K562 (cell line): ENCODE data around the gene PGAP2. TPM values are rescaled to one million over a fixed set of nuclear protein-coding genes. Genes with fewer than 3 reads are reported as not detected.

Experiments
- ATAC-seq: fragments of 200-7000 bp; cut with Tn5 transposase; 3 replicates; pipeline ENCODE4 v1.9.1; 2020; ENCODE audit warnings: moderate library complexity
- BruUV-seq: library from RNA; stranded (reverse); fragments of 400-500 nt; replicated peaks from 2 replicates; lab custom pipeline; 2021; lab: Mats Ljungman, UMichigan
- CTCF ChIA-PET: fragments of 300-600 bp; formaldehyde crosslinking; extraction: SDS; loops from one replicate; lab custom pipeline; 2021; ENCODE audit warnings: low intra/inter-chr PET ratio; lab: Yijun Ruan, JAX
- POLR2A ChIA-PET: fragments of 300-600, 350-650 bp; sonication (Branson Sonifier 250); formaldehyde crosslinking; extraction: SDS; loops from one replicate; lab custom pipeline; 2021; ENCODE audit warnings: antibody characterized with exemption, inconsistent platforms; lab: Yijun Ruan, JAX
- DNase-seq, 4 experiments: peaks; one replicate each; pipeline versions ENCODE4 v3.0.0 to v3.0.0-alpha.2; 2011 to 2018; ENCODE audit warnings: low spot score in 3 of 4, mixed read lengths in 3 of 4; ENCODE audit errors: extremely low read depth in 1 of 4
- FAIRE-seq: peaks from 2 replicates; lab custom pipeline; 2011; peaks lifted over from hg19 to GRCh38; lab: Jason Lieb, UNC
- H2AFZ ChIP-seq: 2 replicates; pipeline ENCODE4 v1.6.0; 2011; ENCODE audit warnings: low read depth, low read length, control low read depth, inconsistent platforms
- H3K27ac ChIP-seq: fragments of 200-600 bp; 3 replicates; pipeline ENCODE4 v1.8.0; 2011; ENCODE audit warnings: low read depth, mild to moderate bottlenecking, control low read depth, inconsistent platforms, low read length, moderate library complexity, mixed read lengths; ENCODE audit errors: extremely low read depth
- H3K27me3 ChIP-seq, 2 experiments: fragments of 300-600 bp in 1 of 2; 2 replicates in 1 of 2; 3 replicates in 1 of 2; pipeline versions ENCODE4 v1.6.0 to v1.8.0; 2011; ENCODE audit warnings: inconsistent platforms in 2 of 2, low read length in 2 of 2, mild to moderate bottlenecking in 1 of 2, mixed read lengths in 1 of 2, moderate library complexity in 1 of 2; ENCODE audit not compliant: control insufficient read depth in 2 of 2, insufficient read depth in 2 of 2
- H3K36me3 ChIP-seq: fragments of 300-600 bp; 3 replicates; pipeline ENCODE4 v1.8.0; 2011; ENCODE audit warnings: mild to moderate bottlenecking, low read length, inconsistent platforms; ENCODE audit not compliant: control insufficient read depth, insufficient read depth
- H3K4me1 ChIP-seq, 2 experiments: fragments of 200-600 bp in 1 of 2; replicated peaks in 1 of 2; 2 replicates in 1 of 2; 3 replicates in 1 of 2; pipeline versions ENCODE4 v1.5.1 to v1.8.0; 2011; ENCODE audit warnings: inconsistent platforms in 2 of 2, low read length in 2 of 2, mild to moderate bottlenecking in 1 of 2, mixed read lengths in 1 of 2, moderate library complexity in 1 of 2; ENCODE audit not compliant: control insufficient read depth in 2 of 2, insufficient read depth in 2 of 2
- H3K4me2 ChIP-seq: 2 replicates; pipeline ENCODE4 v1.6.1; 2011; ENCODE audit warnings: low read length, control low read depth, inconsistent platforms, mixed read lengths; ENCODE audit not compliant: insufficient read depth
- H3K4me3 ChIP-seq: fragments of 200-600 bp; sonication (generic), shearing (Covaris generic); 2 replicates; pipeline ENCODE4 v1.5.1; 2016; ENCODE audit warnings: control low read depth, inconsistent platforms
- H3K79me2 ChIP-seq: fragments of 200-600 bp; 3 replicates; pipeline ENCODE4 v1.8.0; 2011; ENCODE audit warnings: low read length, inconsistent platforms; ENCODE audit not compliant: control insufficient read depth, insufficient read depth
- H3K9ac ChIP-seq, 2 experiments: 2 replicates each; pipeline versions ENCODE4 v1.6.0 to v1.6.1; 2011; ENCODE audit warnings: low read depth in 2 of 2, low read length in 2 of 2, control low read depth in 1 of 2, inconsistent platforms in 1 of 2, mild to moderate bottlenecking in 1 of 2, mixed read lengths in 1 of 2; ENCODE audit not compliant: insufficient read depth in 1 of 2
- H3K9me1 ChIP-seq: one replicate; pipeline ENCODE4 v1.6.0; 2011; ENCODE audit warnings: inconsistent platforms, mild to moderate bottlenecking, low read length, moderate library complexity; ENCODE audit not compliant: control insufficient read depth, insufficient read depth
- H3K9me3 ChIP-seq: replicated peaks from 2 replicates; pipeline ENCODE4 v1.5.1; 2011; ENCODE audit warnings: low read depth, low read length, inconsistent platforms; ENCODE audit not compliant: control insufficient read depth, insufficient read depth
- H4K20me1 ChIP-seq: replicated peaks from 2 replicates; pipeline ENCODE4 v1.6.1; 2011; ENCODE audit warnings: low read length, inconsistent platforms, mixed read lengths; ENCODE audit not compliant: control insufficient read depth, insufficient read depth
- CBFB ChIP-seq: sonication (generic); formaldehyde crosslinking; IDR thresholded peaks from 2 replicates; pipeline ENCODE4 v1.4.0; 2020; ENCODE audit warnings: mild to moderate bottlenecking, missing genetic modification reagents
- CREBBP ChIP-seq: IDR thresholded peaks from one replicate; pipeline ENCODE4 v1.6.1; 2012; ENCODE audit warnings: low read depth, mild to moderate bottlenecking, control low read depth, inconsistent platforms, low read length
- DPF2 ChIP-seq: fragments of 450-650 bp; IDR thresholded peaks from 2 replicates; pipeline ENCODE4 v1.6.1; 2016
- HDAC3 ChIP-seq: fragments of 450-650 bp; IDR thresholded peaks from 2 replicates; pipeline ENCODE4 v1.6.1; 2018; ENCODE audit warnings: borderline replicate concordance, mild to moderate bottlenecking, moderate library complexity; ENCODE audit not compliant: partially characterized antibody
- PRPF4 ChIP-seq: fragments of 200-400 bp; formaldehyde crosslinking; IDR thresholded peaks from one replicate; pipeline ENCODE4 v1.6.1; 2017; ENCODE audit warnings: low read length, low read depth, mild to moderate bottlenecking; ENCODE audit not compliant: insufficient read depth, poor library complexity, severe bottlenecking
- ZFP36 ChIP-seq: fragments of 150-350 bp; IDR thresholded peaks from 2 replicates; pipeline ENCODE4 v1.6.1; 2018; ENCODE audit warnings: low read length, low read depth; ENCODE audit not compliant: partially characterized antibody
- ZNF212 ChIP-seq: fragments of 450-650 bp; formaldehyde crosslinking; IDR thresholded peaks from 2 replicates; pipeline ENCODE4 v1.4.0; 2020; ENCODE audit warnings: mild to moderate bottlenecking
- WGBS: fragments of 100-300 bp; shearing (Covaris generic); methylation state at CpG from one replicate; pipeline ENCODE4 v1.1.6; 2016; ENCODE audit warnings: low coverage, mixed read lengths; ENCODE audit not compliant: insufficient coverage; ENCODE audit errors: missing lambda C conversion rate; 5-methylcytosine and 5-hydroxymethylcytosine counted together
- in situ Hi-C: fragments of 300-500 bp; cut with MboI; formaldehyde crosslinking; loops from 4 replicates; pipeline ENCODE4 v1.15.0; 2018; ENCODE audit warnings: inconsistent platforms, mixed read lengths
- intact Hi-C: fragments of 100-400 bp; cut with micrococcal nuclease; formaldehyde crosslinking; loops from 2 replicates; pipeline ENCODE4 v1.14.2; 2022
- polyA plus RNA-seq, 8 experiments: library from polyadenylated mRNA; depleted of rRNA in 4 of 8; stranded (reverse) in 5 of 8; unstranded in 3 of 8; fragments of >200 nt; fragmentation: Nextera tagmentation in 2 of 8; fragmentation: Illumina TruSeq in 1 of 8; extraction: Ambion mirVana in 2 of 8; extraction: Trizol in 1 of 8; gene quantifications; 2 replicates each; pipeline versions ENCODE4 v1.2.1 to v1.2.3, GENCODE V29; 2011 to 2014; ENCODE audit warnings: inconsistent platforms in 1 of 8, missing spikeins in 1 of 8
- total RNA-seq, 7 experiments: library from RNA; depleted of rRNA in 6 of 7; stranded (reverse); fragments of >200 nt in 6 of 7; fragmentation: Illumina TruSeq in 2 of 7; extraction: Trizol in 2 of 7; gene quantifications; 2 replicates each; pipeline versions ENCODE4 v1.2.1 to v1.2.3, GENCODE V29; 2011 to 2021; ENCODE audit warnings: low replicate concordance in 1 of 7
- TF ChIP-seq, protein P1 (sequence below): fragments of 250-450 bp; sonication (Bioruptor Pico); IDR thresholded peaks from 2 replicates; pipeline ENCODE4 v1.8.0; 2022; ENCODE audit warnings: inconsistent platforms, mild to moderate bottlenecking, moderate library complexity, borderline replicate concordance
- TF ChIP-seq, protein P2 (sequence below): IDR thresholded peaks from 2 replicates; pipeline ENCODE4 v1.6.1; 2014; ENCODE audit warnings: antibody characterized with exemption
- TF ChIP-seq, protein P3 (sequence below): fragments of 250-450 bp; sonication (Bioruptor Pico); IDR thresholded peaks from 2 replicates; pipeline ENCODE4 v1.5.0; 2022; ENCODE audit warnings: mild to moderate bottlenecking
- TF ChIP-seq, protein P4 (sequence below): fragments of 450-650 bp; formaldehyde crosslinking; IDR thresholded peaks from 2 replicates; pipeline ENCODE4 v1.4.0; 2022; ENCODE audit warnings: missing genetic modification characterization
- TF ChIP-seq, protein P5 (sequence below), 2 experiments: fragments of 450-650 bp in 1 of 2; IDR thresholded peaks; 2 replicates each; pipeline ENCODE4 v1.6.1; 2011 to 2017; ENCODE audit warnings: low read depth in 2 of 2, antibody characterized with exemption in 1 of 2, borderline replicate concordance in 1 of 2, low read length in 1 of 2, mild to moderate bottlenecking in 1 of 2, mixed read lengths in 1 of 2; ENCODE audit not compliant: control insufficient read depth in 1 of 2

The PGAP2 gene
- total and polyA plus RNA-seq, 9 of the 15 experiments (the other 6 are each of a cell fraction or from before 2014, with no cell fraction given), result 17.9 to 47.2 (median 33.7) TPM

DNA sequence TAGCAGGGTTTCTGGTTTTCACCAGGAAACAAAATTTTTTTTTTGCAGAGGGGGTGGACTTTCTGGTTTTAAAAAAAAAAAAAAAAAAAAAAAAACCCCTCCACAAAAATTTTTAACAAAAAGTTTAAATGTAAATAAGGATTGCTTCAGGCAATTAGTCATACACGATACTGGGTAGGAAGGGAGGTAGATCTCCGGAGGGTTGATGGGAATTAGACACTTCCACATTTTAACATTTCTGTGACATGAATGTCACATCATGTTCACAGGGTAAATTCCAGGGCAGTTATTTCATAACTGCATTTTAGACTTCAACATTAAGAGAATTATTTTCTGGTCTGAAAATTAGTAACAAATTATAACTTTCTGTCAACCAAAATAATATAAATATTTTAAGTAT lies 26.9 kb upstream of the PGAP2 start:
- FAIRE-seq (no peak), DNase-seq (no peak), ATAC-seq (no peak)
- no TSS peak for BruUV-seq
- Histone ChIP-seq H3K27ac (no peak overlapping the region), H3K36me3 (peaks cover 84% of the 10 kb centered on the region), H3K9me3 (no peaks in the 10 kb centered on the region), H3K79me2 (peaks cover 58% of the 10 kb centered on the region), H3K9me1 (no peaks in the 10 kb centered on the region), H4K20me1 (no peaks in the 10 kb centered on the region), H3K9ac (no peak overlapping the region), H3K4me2 (no peak overlapping the region), H3K27me3 (no peaks in the 10 kb centered on the region), H3K4me3 (no peak overlapping the region), H2AFZ (no peak overlapping the region), H3K4me1 (peaks cover 0 to 5% of the 10 kb centered on the region in 2 experiments; a peak in 1 of 5 replicates)
- in situ Hi-C loops (no loop called here), intact Hi-C loops (no loop called here)
- ChIA-PET POLR2A (interaction anchor here (0.6 kb wide), 1 partner anchor 52 kb away, joined by 4 read pairs; no protein-coding TSS in a partner anchor), CTCF (no interaction called here)
- WGBS, result 88% methylated on average over 2 of the region's 2 CpGs
- TF ChIP-seq, protein P1, sequence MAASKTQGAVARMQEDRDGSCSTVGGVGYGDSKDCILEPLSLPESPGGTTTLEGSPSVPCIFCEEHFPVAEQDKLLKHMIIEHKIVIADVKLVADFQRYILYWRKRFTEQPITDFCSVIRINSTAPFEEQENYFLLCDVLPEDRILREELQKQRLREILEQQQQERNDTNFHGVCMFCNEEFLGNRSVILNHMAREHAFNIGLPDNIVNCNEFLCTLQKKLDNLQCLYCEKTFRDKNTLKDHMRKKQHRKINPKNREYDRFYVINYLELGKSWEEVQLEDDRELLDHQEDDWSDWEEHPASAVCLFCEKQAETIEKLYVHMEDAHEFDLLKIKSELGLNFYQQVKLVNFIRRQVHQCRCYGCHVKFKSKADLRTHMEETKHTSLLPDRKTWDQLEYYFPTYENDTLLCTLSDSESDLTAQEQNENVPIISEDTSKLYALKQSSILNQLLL (CRISPR knock-in tag), result no peak
- no peak for TF ChIP-seq DPF2
- TF ChIP-seq CBFB (CRISPR knock-in tag), result no peak
- TF ChIP-seq, protein P2, sequence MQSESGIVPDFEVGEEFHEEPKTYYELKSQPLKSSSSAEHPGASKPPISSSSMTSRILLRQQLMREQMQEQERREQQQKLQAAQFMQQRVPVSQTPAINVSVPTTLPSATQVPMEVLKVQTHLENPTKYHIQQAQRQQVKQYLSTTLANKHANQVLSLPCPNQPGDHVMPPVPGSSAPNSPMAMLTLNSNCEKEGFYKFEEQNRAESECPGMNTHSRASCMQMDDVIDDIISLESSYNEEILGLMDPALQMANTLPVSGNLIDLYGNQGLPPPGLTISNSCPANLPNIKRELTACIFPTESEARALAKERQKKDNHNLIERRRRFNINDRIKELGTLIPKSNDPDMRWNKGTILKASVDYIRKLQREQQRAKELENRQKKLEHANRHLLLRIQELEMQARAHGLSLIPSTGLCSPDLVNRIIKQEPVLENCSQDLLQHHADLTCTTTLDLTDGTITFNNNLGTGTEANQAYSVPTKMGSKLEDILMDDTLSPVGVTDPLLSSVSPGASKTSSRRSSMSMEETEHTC, result no peak
- TF ChIP-seq PRPF4, result no peak
- TF ChIP-seq ZNF212 (CRISPR knock-in tag), result no peak
- TF ChIP-seq, protein P3, sequence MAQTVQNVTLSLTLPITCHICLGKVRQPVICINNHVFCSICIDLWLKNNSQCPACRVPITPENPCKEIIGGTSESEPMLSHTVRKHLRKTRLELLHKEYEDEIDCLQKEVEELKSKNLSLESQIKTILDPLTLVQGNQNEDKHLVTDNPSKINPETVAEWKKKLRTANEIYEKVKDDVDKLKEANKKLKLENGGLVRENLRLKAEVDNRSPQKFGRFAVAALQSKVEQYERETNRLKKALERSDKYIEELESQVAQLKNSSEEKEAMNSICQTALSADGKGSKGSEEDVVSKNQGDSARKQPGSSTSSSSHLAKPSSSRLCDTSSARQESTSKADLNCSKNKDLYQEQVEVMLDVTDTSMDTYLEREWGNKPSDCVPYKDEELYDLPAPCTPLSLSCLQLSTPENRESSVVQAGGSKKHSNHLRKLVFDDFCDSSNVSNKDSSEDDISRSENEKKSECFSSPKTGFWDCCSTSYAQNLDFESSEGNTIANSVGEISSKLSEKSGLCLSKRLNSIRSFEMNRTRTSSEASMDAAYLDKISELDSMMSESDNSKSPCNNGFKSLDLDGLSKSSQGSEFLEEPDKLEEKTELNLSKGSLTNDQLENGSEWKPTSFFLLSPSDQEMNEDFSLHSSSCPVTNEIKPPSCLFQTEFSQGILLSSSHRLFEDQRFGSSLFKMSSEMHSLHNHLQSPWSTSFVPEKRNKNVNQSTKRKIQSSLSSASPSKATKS (CRISPR knock-in tag), result no peak
- no peak for TF ChIP-seq HDAC3
- TF ChIP-seq, protein P4, sequence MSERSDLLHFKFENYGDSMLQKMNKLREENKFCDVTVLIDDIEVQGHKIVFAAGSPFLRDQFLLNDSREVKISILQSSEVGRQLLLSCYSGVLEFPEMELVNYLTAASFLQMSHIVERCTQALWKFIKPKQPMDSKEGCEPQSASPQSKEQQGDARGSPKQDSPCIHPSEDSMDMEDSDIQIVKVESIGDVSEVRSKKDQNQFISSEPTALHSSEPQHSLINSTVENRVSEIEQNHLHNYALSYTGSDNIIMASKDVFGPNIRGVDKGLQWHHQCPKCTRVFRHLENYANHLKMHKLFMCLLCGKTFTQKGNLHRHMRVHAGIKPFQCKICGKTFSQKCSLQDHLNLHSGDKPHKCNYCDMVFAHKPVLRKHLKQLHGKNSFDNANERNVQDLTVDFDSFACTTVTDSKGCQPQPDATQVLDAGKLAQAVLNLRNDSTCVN (CRISPR knock-in tag), result no peak
- TF ChIP-seq ZFP36, result no peak
- no peak for TF ChIP-seq CREBBP
- TF ChIP-seq, protein P5, sequence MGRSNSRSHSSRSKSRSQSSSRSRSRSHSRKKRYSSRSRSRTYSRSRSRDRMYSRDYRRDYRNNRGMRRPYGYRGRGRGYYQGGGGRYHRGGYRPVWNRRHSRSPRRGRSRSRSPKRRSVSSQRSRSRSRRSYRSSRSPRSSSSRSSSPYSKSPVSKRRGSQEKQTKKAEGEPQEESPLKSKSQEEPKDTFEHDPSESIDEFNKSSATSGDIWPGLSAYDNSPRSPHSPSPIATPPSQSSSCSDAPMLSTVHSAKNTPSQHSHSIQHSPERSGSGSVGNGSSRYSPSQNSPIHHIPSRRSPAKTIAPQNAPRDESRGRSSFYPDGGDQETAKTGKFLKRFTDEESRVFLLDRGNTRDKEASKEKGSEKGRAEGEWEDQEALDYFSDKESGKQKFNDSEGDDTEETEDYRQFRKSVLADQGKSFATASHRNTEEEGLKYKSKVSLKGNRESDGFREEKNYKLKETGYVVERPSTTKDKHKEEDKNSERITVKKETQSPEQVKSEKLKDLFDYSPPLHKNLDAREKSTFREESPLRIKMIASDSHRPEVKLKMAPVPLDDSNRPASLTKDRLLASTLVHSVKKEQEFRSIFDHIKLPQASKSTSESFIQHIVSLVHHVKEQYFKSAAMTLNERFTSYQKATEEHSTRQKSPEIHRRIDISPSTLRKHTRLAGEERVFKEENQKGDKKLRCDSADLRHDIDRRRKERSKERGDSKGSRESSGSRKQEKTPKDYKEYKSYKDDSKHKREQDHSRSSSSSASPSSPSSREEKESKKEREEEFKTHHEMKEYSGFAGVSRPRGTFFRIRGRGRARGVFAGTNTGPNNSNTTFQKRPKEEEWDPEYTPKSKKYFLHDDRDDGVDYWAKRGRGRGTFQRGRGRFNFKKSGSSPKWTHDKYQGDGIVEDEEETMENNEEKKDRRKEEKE (IDR thresholded peaks at IDR 0.05; ENCODE audit: borderline replicate concordance in 1 of 2, control insufficient read depth in 1 of 2, low read depth in 2 of 2, low read length in 1 of 2), result no peak
